ENCODE results near the gene LIPE. TPM values are rescaled to one million over a fixed set of nuclear protein-coding genes. Genes with fewer than 3 reads are reported as not detected.

Gene LIPE
- total RNA-seq, 2 donors from 2014 or later, result 9.6 to 16.0 TPM

DNA sequence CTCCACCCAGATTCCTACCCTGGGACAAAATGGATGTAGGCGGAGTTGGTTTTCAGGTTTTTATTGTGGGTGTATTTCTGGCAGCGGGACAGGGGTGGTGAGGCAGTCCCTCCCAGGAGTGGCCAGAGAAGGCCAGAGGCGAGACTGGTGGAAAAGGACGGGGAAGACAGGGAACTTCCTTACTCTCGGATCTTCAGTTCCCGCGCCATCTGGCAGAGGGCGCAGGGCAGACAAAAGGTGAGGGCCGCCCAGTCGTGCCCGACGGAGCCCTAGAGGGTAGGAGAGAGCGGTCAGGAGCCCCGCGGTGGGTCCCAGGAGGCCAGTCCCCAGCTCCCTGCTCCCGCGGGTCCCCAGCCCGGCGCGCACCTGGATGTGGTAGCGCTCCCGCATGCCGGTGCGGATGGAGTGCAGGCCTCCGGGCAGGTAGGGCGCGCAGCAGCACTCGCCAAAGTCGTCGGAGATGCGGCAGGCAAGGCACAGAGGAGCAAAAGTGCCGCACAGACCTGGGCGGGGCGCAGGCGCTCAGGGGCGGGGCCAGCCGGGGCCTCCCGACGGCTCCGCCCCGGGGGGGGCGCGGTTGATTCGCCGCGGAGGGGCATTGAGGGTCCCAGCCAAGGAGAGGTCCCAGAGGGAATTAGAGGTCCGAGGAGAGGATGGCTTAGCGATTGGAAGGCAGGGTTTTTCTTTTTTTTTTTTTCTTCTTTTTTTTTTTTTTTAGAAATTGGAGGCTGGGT lies 40.0 kb downstream of the LIPE start:
- peak; percentile 87 for DNase-seq
- H3K9ac ChIP-seq (ENCODE audit: low read depth in 2 of 2, low read length in 2 of 2), result peak overlapping the region in 1 of 2 donors; percentile 61
- no peaks in the 10 kb centered on the region for H3K36me3 ChIP-seq
- intact Hi-C loops (cut with DNase I), result no loop called here
- no peaks in the 10 kb centered on the region for H3K4me1 ChIP-seq
- peaks cover 6% of the 10 kb centered on the region for H3K27me3 ChIP-seq
- peak overlapping the region; percentile 70 for H3K27ac ChIP-seq
- TF ChIP-seq, protein P1, sequence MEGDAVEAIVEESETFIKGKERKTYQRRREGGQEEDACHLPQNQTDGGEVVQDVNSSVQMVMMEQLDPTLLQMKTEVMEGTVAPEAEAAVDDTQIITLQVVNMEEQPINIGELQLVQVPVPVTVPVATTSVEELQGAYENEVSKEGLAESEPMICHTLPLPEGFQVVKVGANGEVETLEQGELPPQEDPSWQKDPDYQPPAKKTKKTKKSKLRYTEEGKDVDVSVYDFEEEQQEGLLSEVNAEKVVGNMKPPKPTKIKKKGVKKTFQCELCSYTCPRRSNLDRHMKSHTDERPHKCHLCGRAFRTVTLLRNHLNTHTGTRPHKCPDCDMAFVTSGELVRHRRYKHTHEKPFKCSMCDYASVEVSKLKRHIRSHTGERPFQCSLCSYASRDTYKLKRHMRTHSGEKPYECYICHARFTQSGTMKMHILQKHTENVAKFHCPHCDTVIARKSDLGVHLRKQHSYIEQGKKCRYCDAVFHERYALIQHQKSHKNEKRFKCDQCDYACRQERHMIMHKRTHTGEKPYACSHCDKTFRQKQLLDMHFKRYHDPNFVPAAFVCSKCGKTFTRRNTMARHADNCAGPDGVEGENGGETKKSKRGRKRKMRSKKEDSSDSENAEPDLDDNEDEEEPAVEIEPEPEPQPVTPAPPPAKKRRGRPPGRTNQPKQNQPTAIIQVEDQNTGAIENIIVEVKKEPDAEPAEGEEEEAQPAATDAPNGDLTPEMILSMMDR (IDR thresholded peaks at IDR 0.05), result peak; percentile 45
- no peaks in the 10 kb centered on the region for H3K9me3 ChIP-seq
- peak overlapping the region; percentile 42 for H3K4me3 ChIP-seq

DNA sequence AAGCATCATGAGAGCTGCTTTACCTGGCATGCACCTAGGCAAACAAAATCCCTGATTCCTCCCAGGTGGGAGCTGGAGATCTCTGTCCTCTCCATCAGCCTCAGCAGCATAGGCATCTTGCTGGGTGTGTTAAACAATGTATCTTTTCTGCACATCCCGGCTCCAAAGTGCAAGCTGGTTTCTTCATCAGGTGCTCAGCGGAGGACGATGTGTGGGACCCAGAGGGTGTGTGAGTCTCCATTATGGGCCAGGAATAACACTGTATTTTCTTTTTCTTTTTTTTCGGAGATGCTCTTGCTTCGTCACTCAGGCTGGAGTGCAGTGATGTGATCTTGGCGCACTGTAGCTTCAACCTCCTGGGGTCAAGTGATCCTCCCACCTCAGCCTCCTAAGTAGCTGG lies 47.0 kb downstream of the LIPE start:
- Histone ChIP-seq H3K9ac (ENCODE audit: low read depth in 2 of 2, low read length in 2 of 2) (no peak overlapping the region), H3K27me3 (no peaks in the 10 kb centered on the region), H3K9me3 (no peaks in the 10 kb centered on the region), H3K4me3 (no peak overlapping the region), H3K27ac (no peak overlapping the region), H3K36me3 (no peaks in the 10 kb centered on the region), H3K4me1 (no peaks in the 10 kb centered on the region)
- TF ChIP-seq, protein P1 (IDR thresholded peaks at IDR 0.05), result no peak
- intact Hi-C loops (cut with DNase I), result no loop called here
- no peak for DNase-seq

DNA sequence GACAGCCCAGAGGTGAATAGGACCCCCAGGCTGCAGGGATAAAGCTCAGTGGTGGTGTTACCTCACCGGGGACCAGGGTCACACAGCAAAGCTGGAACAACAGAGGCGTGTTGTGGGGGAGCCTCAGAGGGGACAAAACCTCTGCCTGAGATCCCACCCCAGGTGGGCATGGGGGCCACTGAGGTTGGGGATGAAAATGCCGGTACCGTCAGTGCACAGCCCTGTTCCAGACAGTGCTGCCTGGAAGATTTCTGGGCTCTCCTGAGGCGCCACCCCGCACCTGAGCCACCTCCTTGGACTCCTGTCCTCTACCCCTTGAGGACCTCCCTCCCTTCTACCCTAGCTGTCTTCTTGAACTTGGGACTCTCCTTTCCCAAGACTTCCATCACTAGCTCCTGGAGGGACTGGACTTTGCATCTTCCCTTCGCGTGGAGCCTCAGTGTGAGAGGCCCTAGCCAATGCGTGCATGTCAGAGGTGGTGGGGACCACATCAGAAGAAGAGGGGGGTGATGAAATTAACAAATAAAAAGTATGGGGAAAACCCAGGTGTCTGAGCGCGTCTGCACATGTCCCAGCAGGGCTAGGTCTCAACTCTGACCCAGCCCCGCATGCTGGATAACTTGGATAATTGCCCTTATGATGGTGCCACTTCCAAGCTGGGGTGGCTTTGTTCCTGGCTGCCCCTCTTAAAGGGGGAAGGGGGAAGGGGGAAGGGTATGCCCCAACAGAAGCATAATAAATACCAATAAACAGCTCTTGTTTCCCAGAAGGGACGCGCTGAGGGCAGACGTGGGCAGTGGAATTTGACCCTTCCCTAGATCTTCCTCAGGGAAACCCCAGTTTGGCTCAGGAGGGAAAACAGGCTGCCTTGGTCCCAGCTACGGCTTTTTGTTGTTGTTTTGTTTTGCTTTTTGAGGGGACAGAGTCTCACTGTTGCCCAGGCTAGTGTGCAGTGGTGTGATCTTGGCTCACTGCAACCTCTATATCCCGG lies 48.7 kb downstream of the LIPE start:
- no peaks in the 10 kb centered on the region for H3K4me1 ChIP-seq
- no peak overlapping the region for H3K27ac ChIP-seq
- no peak overlapping the region for H3K4me3 ChIP-seq
- H3K27me3 ChIP-seq, result no peaks in the 10 kb centered on the region
- intact Hi-C loops (cut with DNase I), result no loop called here
- no peak overlapping the region for H3K9ac ChIP-seq (ENCODE audit: low read depth in 2 of 2, low read length in 2 of 2)
- no peaks in the 10 kb centered on the region for H3K9me3 ChIP-seq
- TF ChIP-seq, protein P1 (IDR thresholded peaks at IDR 0.05), result no peak
- no peaks in the 10 kb centered on the region for H3K36me3 ChIP-seq
- no peak for DNase-seq

DNA sequence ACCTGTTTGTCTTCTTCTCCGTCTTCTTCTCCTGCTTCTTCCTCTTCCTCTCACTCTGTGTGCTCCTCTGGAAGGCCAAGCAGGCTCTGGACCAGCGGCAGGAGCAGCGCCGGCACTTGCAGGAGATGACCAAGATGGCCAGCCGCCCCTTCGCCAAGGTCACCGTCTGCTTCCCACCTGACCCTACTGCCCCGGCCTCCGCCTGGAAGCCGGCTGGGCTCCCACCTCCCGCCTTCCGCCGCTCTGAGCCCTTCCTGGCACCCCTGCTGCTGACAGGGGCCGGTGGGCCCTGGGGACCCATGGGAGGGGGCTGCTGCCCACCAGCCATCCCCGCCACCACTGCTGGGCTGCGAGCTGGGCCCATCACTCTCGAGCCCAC lies 51.0 kb downstream of the LIPE start:
- H3K9me3 ChIP-seq, result no peaks in the 10 kb centered on the region
- H3K9ac ChIP-seq (ENCODE audit: low read depth in 2 of 2, low read length in 2 of 2), result no peak overlapping the region
- H3K27ac ChIP-seq, result no peak overlapping the region
- intact Hi-C loops (cut with DNase I), result no loop called here
- no peak for DNase-seq
- no peaks in the 10 kb centered on the region for H3K4me1 ChIP-seq
- no peak overlapping the region for H3K4me3 ChIP-seq
- no peaks in the 10 kb centered on the region for H3K36me3 ChIP-seq
- TF ChIP-seq, protein P1 (IDR thresholded peaks at IDR 0.05), result no peak
- H3K27me3 ChIP-seq, result no peaks in the 10 kb centered on the region

DNA sequence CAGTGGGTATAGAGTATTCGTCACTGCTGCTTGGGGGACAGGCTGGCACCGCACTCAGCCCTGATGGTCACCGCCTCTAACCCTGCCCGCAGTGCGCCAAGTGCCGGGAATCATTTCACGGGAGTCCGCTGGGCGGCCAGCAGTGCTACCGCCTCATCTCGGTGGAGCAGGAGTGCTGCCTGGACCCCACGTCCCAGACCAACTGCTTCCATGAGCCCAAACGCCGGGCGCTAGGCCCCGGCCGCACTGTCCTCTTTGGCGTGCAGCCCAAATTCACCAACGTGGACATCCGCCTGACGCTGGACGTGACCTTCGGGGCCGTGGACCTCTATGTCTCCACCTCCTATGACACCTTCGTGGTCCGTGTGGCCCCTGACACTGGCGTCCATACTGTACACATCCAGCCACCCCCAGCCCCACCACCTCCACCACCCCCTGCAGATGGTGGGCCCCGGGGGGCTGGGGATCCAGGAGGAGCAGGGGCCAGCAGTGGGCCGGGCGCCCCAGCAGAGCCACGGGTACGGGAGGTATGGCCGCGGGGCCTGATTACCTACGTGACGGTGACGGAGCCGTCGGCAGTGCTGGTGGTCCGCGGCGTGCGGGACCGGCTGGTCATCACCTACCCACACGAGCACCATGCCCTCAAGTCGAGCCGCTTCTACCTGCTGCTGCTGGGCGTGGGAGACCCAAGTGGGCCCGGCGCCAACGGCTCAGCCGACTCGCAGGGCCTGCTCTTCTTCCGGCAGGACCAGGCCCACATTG lies 51.6 kb downstream of the LIPE start:
- H3K36me3 ChIP-seq, result no peaks in the 10 kb centered on the region
- H3K9me3 ChIP-seq, result no peaks in the 10 kb centered on the region
- no peaks in the 10 kb centered on the region for H3K4me1 ChIP-seq
- H3K9ac ChIP-seq (ENCODE audit: low read depth in 2 of 2, low read length in 2 of 2), result no peak overlapping the region
- H3K4me3 ChIP-seq, result no peak overlapping the region
- intact Hi-C loops (cut with DNase I), result no loop called here
- H3K27ac ChIP-seq, result no peak overlapping the region
- TF ChIP-seq, protein P1 (IDR thresholded peaks at IDR 0.05), result no peak
- no peaks in the 10 kb centered on the region for H3K27me3 ChIP-seq
- DNase-seq, result no peak

All from colonic mucosa (tissue), 4 donors.